Pons (tissue), 1 donor: ENCODE measurements around the gene ZNF768.

Experiments used
- DNase-seq: peaks from one replicate; pipeline ENCODE4 v3.0.0-alpha.2; 2016; ENCODE audit warnings: low spot score

The ZNF768 gene

DNA sequence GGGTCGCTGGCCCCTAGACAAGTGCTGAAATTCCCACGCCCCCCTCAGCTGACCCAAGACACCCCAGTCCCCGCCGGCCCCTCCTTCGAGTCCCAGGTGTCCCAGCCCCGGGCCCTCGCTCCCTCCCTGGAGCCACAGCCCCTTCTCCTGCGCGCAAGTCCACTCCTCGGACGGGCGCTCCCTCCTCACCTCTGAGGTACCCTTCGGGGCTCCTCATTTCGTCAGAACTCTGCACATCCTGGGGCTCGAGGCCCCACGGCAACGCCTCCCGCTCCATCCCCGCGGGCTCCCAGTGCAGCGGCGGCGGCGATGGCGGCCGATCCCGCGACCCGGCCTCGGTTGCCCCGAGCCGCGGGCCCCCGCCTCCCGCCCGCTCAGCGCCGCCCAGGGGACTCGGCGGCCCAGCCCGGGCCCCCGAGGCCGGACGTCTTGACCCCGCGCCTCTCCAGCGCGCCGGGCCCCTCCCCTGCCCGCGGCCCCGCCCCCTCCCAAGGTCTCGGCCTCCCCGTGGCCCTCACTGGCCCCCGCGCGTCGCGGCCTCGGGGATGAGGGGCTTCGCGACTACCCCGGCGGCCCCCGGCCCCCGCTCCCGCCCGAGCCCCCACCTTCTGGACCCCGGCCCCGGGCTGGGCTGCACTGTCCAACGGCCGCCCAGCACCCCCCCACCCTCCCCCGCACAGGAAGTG lies at the start of gene ZNF768:
Gene ZNF768, minus strand, starts transcription at position 430 of the 686 bp plus-strand sequence. Its CDS starts 153 bp downstream, at position 277.
- DNase-seq = peak; percentile 28

DNA sequence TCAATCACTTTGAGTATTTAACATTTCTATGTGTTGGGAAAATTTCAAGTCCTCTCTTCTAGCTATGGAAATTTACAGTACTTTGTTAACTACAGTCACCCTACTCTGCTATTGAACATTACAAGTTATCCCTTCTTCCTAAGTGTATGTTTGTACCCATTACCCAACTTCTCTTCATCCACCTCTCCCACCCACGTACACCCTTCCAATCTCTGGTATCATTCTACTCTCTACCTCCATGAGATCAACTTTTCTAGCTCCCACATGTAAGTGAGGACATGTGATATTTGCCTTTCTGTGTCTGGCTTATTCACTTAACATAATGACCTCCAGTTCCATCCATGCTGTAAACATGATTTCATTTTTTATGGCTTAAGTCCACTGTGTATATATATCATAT lies 48.3 kb upstream of the ZNF768 start:
- no peak for DNase-seq

DNA sequence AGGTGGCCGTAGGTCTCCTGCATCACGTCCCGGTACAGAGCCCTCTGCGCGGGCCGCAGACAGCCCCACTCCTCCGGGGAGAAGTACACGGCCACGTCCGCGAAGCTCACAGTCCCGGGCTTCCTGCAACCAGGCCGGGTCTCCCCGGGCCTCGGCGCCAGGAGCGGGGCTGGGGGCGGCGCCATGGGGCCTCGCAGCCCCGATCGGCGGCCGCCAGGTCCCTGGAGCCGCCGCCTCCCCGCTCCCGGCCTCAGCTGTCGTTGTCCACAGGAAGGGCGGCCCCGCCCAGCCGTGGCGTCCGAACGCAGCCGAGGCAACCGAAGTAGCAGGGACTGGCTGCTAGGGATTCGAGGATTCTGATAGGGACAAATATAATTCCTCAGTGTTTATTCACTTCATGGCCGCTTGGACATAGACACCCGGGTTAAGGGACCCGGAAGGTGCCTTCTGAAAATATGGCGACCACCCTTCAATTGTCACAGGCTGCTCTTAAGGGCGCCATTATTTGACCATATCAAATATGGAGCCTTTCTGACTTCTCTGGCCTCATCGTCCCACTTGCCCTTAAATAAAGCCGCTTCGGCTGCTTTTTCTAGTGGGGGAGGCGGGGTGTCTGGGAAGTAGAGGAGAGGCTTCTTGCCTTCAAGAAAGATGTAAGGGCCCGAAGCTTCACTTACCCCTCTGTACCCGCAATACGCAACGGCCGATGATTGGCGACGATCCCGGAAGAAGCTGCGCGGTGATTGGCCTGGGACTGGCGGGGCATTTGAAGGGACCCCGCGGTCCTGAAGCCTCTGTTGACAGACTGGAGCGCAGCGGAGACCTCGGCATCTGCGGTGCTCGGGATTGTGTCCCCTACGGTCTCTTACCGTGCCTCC lies 45.3 kb upstream of the ZNF768 start, which contains the start of gene ZNF688:
Gene ZNF688, minus strand, starts transcription at position 270 of the 878 bp plus-strand sequence. Its CDS starts 85 bp downstream, at position 185.
- DNase-seq = peak; percentile 99

DNA sequence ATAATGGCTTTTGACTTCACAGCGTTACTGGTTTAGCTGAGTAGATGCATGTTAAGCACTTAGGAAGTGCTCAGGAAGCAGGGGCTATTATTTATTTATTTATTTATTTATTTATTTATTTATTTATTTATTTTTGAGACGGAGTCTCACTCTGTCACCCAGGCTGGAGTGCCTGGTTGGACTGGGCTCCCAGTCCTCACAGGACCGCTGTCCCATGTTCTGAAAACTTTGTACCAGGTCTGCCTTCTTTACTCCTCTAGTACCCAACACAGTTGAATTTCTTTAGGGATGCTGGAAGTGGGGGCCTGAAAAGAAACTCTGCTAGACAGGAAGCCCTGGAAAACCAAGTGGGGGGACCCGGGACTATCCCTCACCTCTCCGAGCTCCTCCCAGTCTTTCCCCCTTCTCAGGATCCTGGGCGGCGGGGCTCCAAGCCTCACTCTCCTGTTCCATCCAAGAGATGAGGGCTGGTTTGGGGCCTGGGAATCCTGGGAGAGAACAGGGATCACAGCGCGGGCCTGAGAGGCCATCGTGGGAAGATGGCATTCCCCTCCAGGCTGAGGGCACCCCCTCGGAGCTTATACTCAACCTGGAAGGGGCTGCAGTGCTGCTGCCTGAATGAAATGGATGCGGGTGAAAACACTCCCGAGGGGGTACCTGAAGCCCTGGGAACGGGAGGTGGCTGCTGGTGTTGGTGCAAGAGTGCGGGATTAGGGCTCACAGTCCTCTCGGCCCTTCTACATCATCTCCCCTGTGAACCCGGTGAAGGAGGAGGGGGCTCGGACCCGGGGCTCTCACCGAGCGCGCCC lies 44.5 kb upstream of the ZNF768 start:
- DNase-seq = no peak

- no peak for DNase-seq
Observed at GRCh38 chr16:30569746-30570635, 43.6 kb upstream of the ZNF768 start.

GRCh38 chr16:30569281-30569680 lies 42.9 kb upstream of the ZNF768 start:
- DNase-seq = no peak

DNA sequence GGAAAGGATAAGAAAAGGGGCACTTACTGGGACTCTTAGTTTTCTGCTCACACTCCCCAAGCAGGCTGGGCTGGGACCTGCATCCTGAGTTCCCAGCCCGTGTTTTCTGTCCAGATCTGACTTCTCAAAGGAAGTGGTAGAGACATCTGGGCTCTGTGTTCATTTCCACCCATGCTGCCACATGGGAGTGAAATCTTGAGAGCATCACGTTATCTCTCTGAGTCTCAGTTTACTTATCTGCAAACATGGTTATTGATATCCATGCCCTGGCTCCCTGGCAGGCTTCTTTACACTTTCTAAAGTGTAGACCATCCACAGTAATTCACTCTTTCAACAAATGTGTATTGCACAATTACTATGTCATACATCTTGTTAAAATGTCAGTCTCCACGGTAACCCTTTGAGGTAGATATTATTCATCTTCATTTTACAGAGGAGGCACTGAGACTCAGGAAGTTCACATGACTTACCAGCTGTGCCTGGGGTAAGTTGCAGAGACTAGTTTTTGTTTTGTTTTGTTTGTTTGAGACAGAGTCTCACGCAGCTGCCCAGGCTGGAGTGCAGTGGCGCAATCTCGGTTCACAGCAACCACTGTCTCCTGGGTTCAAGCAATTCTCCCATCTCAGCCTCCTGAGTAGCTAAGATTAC lies 41.7 kb upstream of the ZNF768 start:
- no peak for DNase-seq

DNA sequence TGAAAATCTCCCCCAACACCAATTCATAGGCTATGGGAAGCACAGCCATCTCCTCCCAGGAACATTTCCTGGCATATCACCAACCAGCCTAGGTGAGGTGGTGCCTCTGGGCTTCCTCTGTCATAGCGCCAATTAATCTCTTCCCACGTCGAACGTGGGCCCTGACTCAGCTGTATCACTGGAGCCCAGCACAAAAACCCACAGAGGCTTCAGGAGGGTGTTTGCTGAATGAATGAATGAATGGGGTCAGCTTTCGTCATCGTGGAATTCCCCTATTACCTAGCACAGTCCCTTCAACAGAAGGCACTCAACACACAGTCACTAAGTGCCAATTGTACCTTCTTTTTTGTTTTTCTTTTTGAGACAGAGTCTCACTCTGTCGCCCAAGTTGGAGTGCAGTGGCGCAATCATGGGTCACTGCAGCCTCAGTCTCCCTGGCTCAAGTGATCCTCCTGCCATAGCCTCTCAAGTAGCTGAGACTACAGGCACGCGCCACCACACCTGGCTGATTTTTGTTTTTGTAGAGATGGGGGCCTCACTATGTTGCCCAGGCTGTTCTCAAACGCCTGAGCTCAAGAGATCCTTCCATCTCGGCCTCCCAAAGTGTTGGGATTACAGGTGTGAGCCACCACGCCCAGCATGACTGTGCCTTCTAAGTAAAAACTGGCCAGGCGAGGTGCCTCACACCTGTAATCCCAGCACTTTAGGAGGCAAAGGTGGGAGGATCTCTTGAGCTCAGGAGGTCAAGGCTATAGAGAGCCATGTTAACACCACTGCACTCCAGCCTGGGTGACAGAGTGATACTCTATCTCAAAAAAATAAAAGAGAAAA lies 41.0 kb upstream of the ZNF768 start:
- DNase-seq = no peak

DNA sequence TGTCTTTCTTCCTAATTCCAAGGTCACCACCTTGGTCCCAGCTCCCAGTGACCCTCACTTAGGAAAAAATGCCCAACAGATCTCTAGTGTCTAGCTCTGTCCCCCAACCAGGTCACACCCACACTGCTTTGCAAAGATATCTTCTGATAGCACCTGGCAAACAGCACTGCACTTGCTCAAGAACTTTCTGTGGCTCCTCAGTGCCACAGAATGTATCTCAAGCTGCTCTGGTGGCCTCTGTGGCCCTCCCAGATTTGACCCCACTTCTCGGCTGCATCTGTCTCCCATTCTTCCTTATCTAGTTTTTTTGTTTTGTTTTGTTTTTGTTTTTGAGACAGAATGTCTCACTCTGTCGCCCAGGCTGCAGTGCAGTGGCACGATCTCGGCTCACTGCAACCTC lies 40.2 kb upstream of the ZNF768 start:
- DNase-seq = no peak

GRCh38 chr16:30565984-30566383 lies 39.6 kb upstream of the ZNF768 start:
- no peak for DNase-seq

GRCh38 chr16:30565526-30565925 lies 39.2 kb upstream of the ZNF768 start:
- no peak for DNase-seq

GRCh38 chr16:30562021-30562420 lies 35.7 kb upstream of the ZNF768 start:
- no peak for DNase-seq

- no peak for DNase-seq
Observed at GRCh38 chr16:30561089-30561816, 34.9 kb upstream of the ZNF768 start.

DNA sequence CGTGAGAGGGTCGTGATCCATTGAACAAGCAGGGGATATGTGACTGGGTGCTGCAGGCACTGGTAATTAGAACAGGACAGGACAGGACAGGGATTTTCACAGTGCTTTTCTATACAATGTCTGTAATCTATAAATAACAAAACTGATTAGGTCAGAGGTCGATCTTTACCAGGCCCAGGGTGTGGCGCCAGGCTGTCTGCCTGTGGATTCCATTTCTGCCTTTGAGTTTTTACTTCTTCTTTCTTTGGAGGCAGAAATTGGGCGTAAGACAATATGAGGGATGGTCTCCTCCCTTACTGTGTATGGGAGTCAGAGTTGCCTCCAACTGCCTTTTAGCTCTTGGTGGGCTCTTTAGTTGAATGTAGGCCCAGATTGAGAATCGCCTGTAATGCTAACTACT lies 33.3 kb upstream of the ZNF768 start:
- no peak for DNase-seq

GRCh38 chr16:30558789-30559377 lies 32.5 kb upstream of the ZNF768 start:
- no peak for DNase-seq

- peak; percentile 99 for DNase-seq
Observed at GRCh38 chr16:30557957-30558788, 31.8 kb upstream of the ZNF768 start, which contains the start of gene ZNF764. Gene ZNF764, minus strand, starts transcription at chr16:30558374. Its CDS starts 192 bp downstream, at chr16:30558182.

GRCh38 chr16:30557707-30557956 lies 31.3 kb upstream of the ZNF768 start:
- DNase-seq = no peak

GRCh38 chr16:30556125-30556473 lies 29.7 kb upstream of the ZNF768 start:
- no peak for DNase-seq
